ENCODE results near the gene CD99L2.
"Not testable (repeated sequence)": the region's sequence is repeated elsewhere in the genome, so short reads cannot be mapped to it uniquely, and the experiment has no call there.

Gene CD99L2

GRCh38 chrX:150849996-150850720 lies 48.3 kb downstream of the CD99L2 start:
- DNase-seq = no peak

- no peak for DNase-seq
These were observed 49.0 kb downstream of the CD99L2 start for GRCh38 chrX:150849486-150849885.

- no peak for DNase-seq
These were observed 49.5 kb downstream of the CD99L2 start for GRCh38 chrX:150848914-150849365.

- no peak for DNase-seq
These were observed 51.4 kb downstream of the CD99L2 start for GRCh38 chrX:150847088-150847487.

- no peak for DNase-seq
These were observed 52.3 kb downstream of the CD99L2 start for GRCh38 chrX:150846130-150846529.

- DNase-seq = no peak
These were observed 53.4 kb downstream of the CD99L2 start for GRCh38 chrX:150845091-150845490.

- DNase-seq = no peak
These were observed 54.5 kb downstream of the CD99L2 start for GRCh38 chrX:150844016-150844415.

GRCh38 chrX:150842198-150842685 lies 56.2 kb downstream of the CD99L2 start:
- no peak for DNase-seq

GRCh38 chrX:150841456-150842197 lies 56.8 kb downstream of the CD99L2 start:
- DNase-seq = no peak

GRCh38 chrX:150837845-150838244 lies 60.6 kb downstream of the CD99L2 start:
- DNase-seq = no peak

- no peak for DNase-seq
These were observed 63.8 kb downstream of the CD99L2 start for GRCh38 chrX:150834695-150835094.

- no peak for DNase-seq
These were observed 64.9 kb downstream of the CD99L2 start for GRCh38 chrX:150833454-150834056.

GRCh38 chrX:150831863-150832262 lies 66.6 kb downstream of the CD99L2 start:
- DNase-seq = no peak

- no peak for DNase-seq
These were observed 69.7 kb downstream of the CD99L2 start for GRCh38 chrX:150828785-150829184.

- DNase-seq = not testable (repeated sequence)
These were observed 74.1 kb downstream of the CD99L2 start for GRCh38 chrX:150824352-150824751.

- not testable (repeated sequence) for DNase-seq
These were observed 74.6 kb downstream of the CD99L2 start for GRCh38 chrX:150823826-150824225.

- no peak for DNase-seq
These were observed 76.5 kb downstream of the CD99L2 start for GRCh38 chrX:150821971-150822370.

- no peak for DNase-seq
These were observed 84.5 kb downstream of the CD99L2 start for GRCh38 chrX:150813922-150814321.

- no peak for DNase-seq
These were observed 91.6 kb downstream of the CD99L2 start for GRCh38 chrX:150806827-150807226.

- no peak for DNase-seq
These were observed 92.7 kb downstream of the CD99L2 start for GRCh38 chrX:150805736-150806135.

- DNase-seq = no peak
These were observed 105.4 kb downstream of the CD99L2 start for GRCh38 chrX:150792949-150793527.

GRCh38 chrX:150790021-150790420 lies 108.4 kb downstream of the CD99L2 start:
- DNase-seq = no peak

- no peak for DNase-seq
These were observed 116.8 kb downstream of the CD99L2 start for GRCh38 chrX:150781677-150782076.
